ENCODE data around the gene PLCH1. TPM values are rescaled to one million over a fixed set of nuclear protein-coding genes. Genes with fewer than 3 reads are reported as not detected.

PLCH1 gene
- total and polyA plus RNA-seq, 7 experiments from 2014 or later: 0.56 TPM; not detected in 6

GRCh38 chr3:155412904-155413303, 332.0 kb downstream of the PLCH1 start:
- Histone ChIP-seq H3K36me3 (ENCODE audit: control insufficient read depth in 2 of 3, insufficient read depth in 3 of 3, low read length in 3 of 3) (no peaks in the 10 kb centered on the region), H3K27me3 (ENCODE audit: control insufficient read depth in 2 of 2, insufficient read depth in 2 of 2, low read length in 2 of 2) (no peaks in the 10 kb centered on the region), H3K4me1 (ENCODE audit: control insufficient read depth in 2 of 2, insufficient read depth in 2 of 2, low read length in 2 of 2) (no peaks in the 10 kb centered on the region), H3K27ac (ENCODE audit: low read depth, low read length) (no peak overlapping the region), H3K4me3 (ENCODE audit: low read length) (no peak overlapping the region), H3K9me3 (ENCODE audit: control insufficient read depth in 2 of 3, low read length in 3 of 3) (no peaks in the 10 kb centered on the region)
- intact Hi-C loops (cut with micrococcal nuclease): no loop called here
- H3K27ac Mint-ChIP-seq: no peak overlapping the region
- H3K4me3 Mint-ChIP-seq: no peak overlapping the region
- no peaks in the 10 kb centered on the region for H3K4me1 Mint-ChIP-seq
- no peaks in the 10 kb centered on the region for H3K9me3 Mint-ChIP-seq
- peaks cover 0 to 6% (median 0%) of the 10 kb centered on the region in 5 donors for H3K27me3 Mint-ChIP-seq
- DNase-seq: no peak
- CTCF ChIA-PET: no interaction called here
- ATAC-seq: no peak
- POLR2A ChIA-PET: no interaction called here
- H3K36me3 Mint-ChIP-seq: peaks cover 0 to 3% (median 0%) of the 10 kb centered on the region in 5 donors

GRCh38 chr3:155411500-155412223, 333.2 kb downstream of the PLCH1 start:
- ATAC-seq: no peak
- intact Hi-C loops (cut with micrococcal nuclease): no loop called here
- H3K9me3 ChIP-seq (ENCODE audit: control insufficient read depth in 2 of 3, low read length in 3 of 3): no peaks in the 10 kb centered on the region
- no peaks in the 10 kb centered on the region for H3K4me1 ChIP-seq (ENCODE audit: control insufficient read depth in 2 of 2, insufficient read depth in 2 of 2, low read length in 2 of 2)
- POLR2A ChIA-PET: no interaction called here
- H3K27me3 ChIP-seq (ENCODE audit: control insufficient read depth in 2 of 2, insufficient read depth in 2 of 2, low read length in 2 of 2): no peaks in the 10 kb centered on the region
- H3K27ac ChIP-seq (ENCODE audit: low read depth, low read length): no peak overlapping the region
- Mint-ChIP-seq H3K4me3 (no peak overlapping the region), H3K27me3 (no peaks in the 10 kb centered on the region), H3K27ac (no peak overlapping the region), H3K36me3 (peaks cover 0 to under 1% (median 0%) of the 10 kb centered on the region in 5 donors), H3K4me1 (no peaks in the 10 kb centered on the region), H3K9me3 (no peaks in the 10 kb centered on the region)
- H3K4me3 ChIP-seq (ENCODE audit: low read length): no peak overlapping the region
- DNase-seq: no peak
- no peaks in the 10 kb centered on the region for H3K36me3 ChIP-seq (ENCODE audit: control insufficient read depth in 2 of 3, insufficient read depth in 3 of 3, low read length in 3 of 3)
- CTCF ChIA-PET: no interaction called here

- no peak overlapping the region for H3K27ac ChIP-seq (ENCODE audit: low read depth, low read length)
- H3K4me1 ChIP-seq (ENCODE audit: control insufficient read depth in 2 of 2, insufficient read depth in 2 of 2, low read length in 2 of 2): no peaks in the 10 kb centered on the region
- intact Hi-C loops (cut with micrococcal nuclease): no loop called here
- DNase-seq: no peak
- H3K9me3 ChIP-seq (ENCODE audit: control insufficient read depth in 2 of 3, low read length in 3 of 3): no peaks in the 10 kb centered on the region
- H3K36me3 ChIP-seq (ENCODE audit: control insufficient read depth in 2 of 3, insufficient read depth in 3 of 3, low read length in 3 of 3): no peaks in the 10 kb centered on the region
- Mint-ChIP-seq H3K27ac (no peak overlapping the region), H3K9me3 (no peaks in the 10 kb centered on the region), H3K36me3 (no peaks in the 10 kb centered on the region), H3K27me3 (no peaks in the 10 kb centered on the region), H3K4me1 (no peaks in the 10 kb centered on the region), H3K4me3 (no peak overlapping the region)
- ATAC-seq: no peak
- ChIA-PET CTCF (no interaction called here), POLR2A (no interaction called here)
- no peak overlapping the region for H3K4me3 ChIP-seq (ENCODE audit: low read length)
- H3K27me3 ChIP-seq (ENCODE audit: control insufficient read depth in 2 of 2, insufficient read depth in 2 of 2, low read length in 2 of 2): no peaks in the 10 kb centered on the region
Observed at GRCh38 chr3:155409336-155409735, 335.5 kb downstream of the PLCH1 start.

GRCh38 chr3:155407971-155408370, 336.9 kb downstream of the PLCH1 start:
- Mint-ChIP-seq H3K27ac (no peak overlapping the region), H3K36me3 (no peaks in the 10 kb centered on the region), H3K27me3 (no peaks in the 10 kb centered on the region), H3K4me3 (no peak overlapping the region), H3K9me3 (no peaks in the 10 kb centered on the region), H3K4me1 (no peaks in the 10 kb centered on the region)
- no peaks in the 10 kb centered on the region for H3K4me1 ChIP-seq (ENCODE audit: control insufficient read depth in 2 of 2, insufficient read depth in 2 of 2, low read length in 2 of 2)
- no peak overlapping the region for H3K4me3 ChIP-seq (ENCODE audit: low read length)
- intact Hi-C loops (cut with micrococcal nuclease): no loop called here
- no peaks in the 10 kb centered on the region for H3K36me3 ChIP-seq (ENCODE audit: control insufficient read depth in 2 of 3, insufficient read depth in 3 of 3, low read length in 3 of 3)
- H3K9me3 ChIP-seq (ENCODE audit: control insufficient read depth in 2 of 3, low read length in 3 of 3): no peaks in the 10 kb centered on the region
- CTCF ChIA-PET: no interaction called here
- ATAC-seq (no peak), DNase-seq (no peak)
- POLR2A ChIA-PET: no interaction called here
- H3K27ac ChIP-seq (ENCODE audit: low read depth, low read length): no peak overlapping the region
- no peaks in the 10 kb centered on the region for H3K27me3 ChIP-seq (ENCODE audit: control insufficient read depth in 2 of 2, insufficient read depth in 2 of 2, low read length in 2 of 2)

GRCh38 chr3:155407331-155407730, 337.5 kb downstream of the PLCH1 start:
- Mint-ChIP-seq H3K36me3 (no peaks in the 10 kb centered on the region), H3K4me3 (no peak overlapping the region), H3K4me1 (no peaks in the 10 kb centered on the region), H3K27me3 (no peaks in the 10 kb centered on the region), H3K27ac (no peak overlapping the region), H3K9me3 (no peaks in the 10 kb centered on the region)
- CTCF ChIA-PET: no interaction called here
- Histone ChIP-seq H3K27ac (ENCODE audit: low read depth, low read length) (no peak overlapping the region), H3K36me3 (ENCODE audit: control insufficient read depth in 2 of 3, insufficient read depth in 3 of 3, low read length in 3 of 3) (no peaks in the 10 kb centered on the region), H3K4me3 (ENCODE audit: low read length) (no peak overlapping the region), H3K4me1 (ENCODE audit: control insufficient read depth in 2 of 2, insufficient read depth in 2 of 2, low read length in 2 of 2) (no peaks in the 10 kb centered on the region), H3K9me3 (ENCODE audit: control insufficient read depth in 2 of 3, low read length in 3 of 3) (no peaks in the 10 kb centered on the region), H3K27me3 (ENCODE audit: control insufficient read depth in 2 of 2, insufficient read depth in 2 of 2, low read length in 2 of 2) (no peaks in the 10 kb centered on the region)
- intact Hi-C loops (cut with micrococcal nuclease): no loop called here
- POLR2A ChIA-PET: no interaction called here
- ATAC-seq: no peak
- no peak for DNase-seq

- no peak overlapping the region for H3K4me3 ChIP-seq (ENCODE audit: low read length)
- DNase-seq (no peak), ATAC-seq (no peak)
- no peaks in the 10 kb centered on the region for H3K27me3 Mint-ChIP-seq
- H3K4me3 Mint-ChIP-seq: no peak overlapping the region
- H3K9me3 Mint-ChIP-seq: peaks cover 0 to 3% (median 0%) of the 10 kb centered on the region in 11 donors
- H3K4me1 Mint-ChIP-seq: no peaks in the 10 kb centered on the region
- ChIA-PET CTCF (no interaction called here), POLR2A (no interaction called here)
- no peaks in the 10 kb centered on the region for H3K36me3 Mint-ChIP-seq
- H3K27me3 ChIP-seq (ENCODE audit: control insufficient read depth in 2 of 2, insufficient read depth in 2 of 2, low read length in 2 of 2): no peaks in the 10 kb centered on the region
- H3K27ac Mint-ChIP-seq: no peak overlapping the region
- intact Hi-C loops (cut with micrococcal nuclease): no loop called here
- no peak overlapping the region for H3K27ac ChIP-seq (ENCODE audit: low read depth, low read length)
- H3K4me1 ChIP-seq (ENCODE audit: control insufficient read depth in 2 of 2, insufficient read depth in 2 of 2, low read length in 2 of 2): no peaks in the 10 kb centered on the region
- no peaks in the 10 kb centered on the region for H3K9me3 ChIP-seq (ENCODE audit: control insufficient read depth in 2 of 3, low read length in 3 of 3)
- H3K36me3 ChIP-seq (ENCODE audit: control insufficient read depth in 2 of 3, insufficient read depth in 3 of 3, low read length in 3 of 3): no peaks in the 10 kb centered on the region
Observed at GRCh38 chr3:155404486-155404885, 340.4 kb downstream of the PLCH1 start.

GRCh38 chr3:155402656-155403055, 342.2 kb downstream of the PLCH1 start:
- Mint-ChIP-seq H3K9me3 (peaks cover 0 to 3% (median 0%) of the 10 kb centered on the region in 11 donors), H3K4me3 (no peak overlapping the region), H3K4me1 (no peaks in the 10 kb centered on the region), H3K27me3 (no peaks in the 10 kb centered on the region), H3K36me3 (no peaks in the 10 kb centered on the region), H3K27ac (no peak overlapping the region)
- intact Hi-C loops (cut with micrococcal nuclease): no loop called here
- ChIA-PET POLR2A (no interaction called here), CTCF (no interaction called here)
- ATAC-seq (no peak), DNase-seq (no peak)
- H3K27me3 ChIP-seq (ENCODE audit: control insufficient read depth in 2 of 2, insufficient read depth in 2 of 2, low read length in 2 of 2): no peaks in the 10 kb centered on the region
- no peak overlapping the region for H3K27ac ChIP-seq (ENCODE audit: low read depth, low read length)
- no peaks in the 10 kb centered on the region for H3K9me3 ChIP-seq (ENCODE audit: control insufficient read depth in 2 of 3, low read length in 3 of 3)
- no peaks in the 10 kb centered on the region for H3K4me1 ChIP-seq (ENCODE audit: control insufficient read depth in 2 of 2, insufficient read depth in 2 of 2, low read length in 2 of 2)
- no peak overlapping the region for H3K4me3 ChIP-seq (ENCODE audit: low read length)
- no peaks in the 10 kb centered on the region for H3K36me3 ChIP-seq (ENCODE audit: control insufficient read depth in 2 of 3, insufficient read depth in 3 of 3, low read length in 3 of 3)
